Hepatocyte (in vitro differentiated cells): ENCODE results near the gene ORM2.

ENCODE experiments used
- EZH2 ChIP-seq: fragments of 200-600 bp; sonication (generic); IDR thresholded peaks from 2 replicates; pipeline ENCODE4 v1.6.1; 2016; ENCODE audit warnings: antibody characterized with exemption, mild to moderate bottlenecking, borderline replicate concordance
- EZH2phosphoT487 ChIP-seq: fragments of 200-600 bp; sonication (generic); IDR thresholded peaks from one replicate; pipeline ENCODE4 v1.6.1; 2018; ENCODE audit warnings: antibody characterized with exemption, mild to moderate bottlenecking, low read depth, moderate library complexity; ENCODE audit not compliant: unreplicated experiment, severe bottlenecking
- TF ChIP-seq, protein P1 (sequence below): fragments of 200-600 bp; sonication (generic); IDR thresholded peaks from 2 replicates; pipeline ENCODE4 v1.5.1; 2016; ENCODE audit warnings: antibody characterized with exemption, mild to moderate bottlenecking; ENCODE audit not compliant: poor library complexity

DNA sequence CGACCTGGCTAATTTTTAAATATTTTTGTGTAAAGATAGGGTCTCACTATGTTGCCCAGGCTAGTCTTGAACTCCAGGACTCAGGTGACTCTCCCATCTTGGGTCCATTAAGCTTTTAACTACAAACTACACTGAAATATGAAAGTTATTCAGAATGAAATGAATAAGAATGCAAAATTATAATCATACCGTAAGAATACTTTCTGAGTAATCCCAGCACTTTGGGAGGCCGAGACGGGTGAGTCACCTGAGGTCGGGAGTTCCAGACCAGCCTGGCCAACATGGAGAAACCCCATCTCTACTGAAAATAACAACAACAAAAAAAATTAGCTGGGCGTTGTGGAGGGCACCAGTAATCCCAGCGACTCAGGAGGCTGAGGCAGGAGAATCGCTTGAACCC, 7.9 kb upstream of the ORM2 start:
- TF ChIP-seq, protein P1, sequence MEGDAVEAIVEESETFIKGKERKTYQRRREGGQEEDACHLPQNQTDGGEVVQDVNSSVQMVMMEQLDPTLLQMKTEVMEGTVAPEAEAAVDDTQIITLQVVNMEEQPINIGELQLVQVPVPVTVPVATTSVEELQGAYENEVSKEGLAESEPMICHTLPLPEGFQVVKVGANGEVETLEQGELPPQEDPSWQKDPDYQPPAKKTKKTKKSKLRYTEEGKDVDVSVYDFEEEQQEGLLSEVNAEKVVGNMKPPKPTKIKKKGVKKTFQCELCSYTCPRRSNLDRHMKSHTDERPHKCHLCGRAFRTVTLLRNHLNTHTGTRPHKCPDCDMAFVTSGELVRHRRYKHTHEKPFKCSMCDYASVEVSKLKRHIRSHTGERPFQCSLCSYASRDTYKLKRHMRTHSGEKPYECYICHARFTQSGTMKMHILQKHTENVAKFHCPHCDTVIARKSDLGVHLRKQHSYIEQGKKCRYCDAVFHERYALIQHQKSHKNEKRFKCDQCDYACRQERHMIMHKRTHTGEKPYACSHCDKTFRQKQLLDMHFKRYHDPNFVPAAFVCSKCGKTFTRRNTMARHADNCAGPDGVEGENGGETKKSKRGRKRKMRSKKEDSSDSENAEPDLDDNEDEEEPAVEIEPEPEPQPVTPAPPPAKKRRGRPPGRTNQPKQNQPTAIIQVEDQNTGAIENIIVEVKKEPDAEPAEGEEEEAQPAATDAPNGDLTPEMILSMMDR: no peak
- TF ChIP-seq EZH2phosphoT487: no peak
- no peak for TF ChIP-seq EZH2
